Inferior parietal cortex (tissue), 1 donor: Measurements from ENCODE around the gene CST6.
"Not testable (repeated sequence)": the region's sequence is repeated elsewhere in the genome, so short reads cannot be mapped to it uniquely, and the experiment has no call there.

Source experiments
- DNase-seq: peaks from one replicate; pipeline ENCODE4 v3.0.0-alpha.2; 2016; ENCODE audit errors: extremely low spot score

The CST6 gene

GRCh38 chr11:65983589-65983987 is 28.2 kb upstream of the CST6 start:
- DNase-seq, result no peak

- DNase-seq, result no peak
Measured at GRCh38 chr11:65987336-65987735, 24.5 kb upstream of the CST6 start.

GRCh38 chr11:65988791-65989592 is 22.8 kb upstream of the CST6 start:
- peak; percentile 96 for DNase-seq

GRCh38 chr11:65992056-65992455 is 19.8 kb upstream of the CST6 start:
- DNase-seq, result no peak

- DNase-seq, result no peak
Measured at GRCh38 chr11:65997286-65997685, 14.5 kb upstream of the CST6 start.

GRCh38 chr11:66001942-66002647 is 9.7 kb upstream of the CST6 start, which contains the start of the genes BANF1 and EIF1AD:
Gene BANF1 (plus strand): TSS chr11:66002503. CDS start chr11:66003251, 748 bp downstream.
Gene EIF1AD (minus strand): TSS chr11:66002157. CDS start chr11:66000389, 1,768 bp downstream.
- DNase-seq, result peak; percentile 99

- DNase-seq, result peak; percentile 40
Measured at GRCh38 chr11:66002648-66003225, 9.1 kb upstream of the CST6 start.

GRCh38 chr11:66003291-66003690 is 8.5 kb upstream of the CST6 start:
- DNase-seq, result no peak

- no peak for DNase-seq
Measured at GRCh38 chr11:66004186-66004585, 7.6 kb upstream of the CST6 start.

- DNase-seq, result no peak
Measured at GRCh38 chr11:66006134-66006890, 5.5 kb upstream of the CST6 start.

GRCh38 chr11:66006891-66007176 is 5.0 kb upstream of the CST6 start:
- no peak for DNase-seq

- DNase-seq, result no peak
Measured at GRCh38 chr11:66007201-66007634, 4.6 kb upstream of the CST6 start.

- no peak for DNase-seq
Measured at GRCh38 chr11:66008095-66008467, 3.7 kb upstream of the CST6 start.

- DNase-seq, result no peak
Measured at GRCh38 chr11:66008468-66009101, 3.2 kb upstream of the CST6 start.

GRCh38 chr11:66010036-66010435 is 1.8 kb upstream of the CST6 start:
- DNase-seq, result not testable (repeated sequence)

- DNase-seq, result no peak
Measured at GRCh38 chr11:66011239-66011784, 496 bp upstream of the CST6 start.

GRCh38 chr11:66012371-66012945 is 650 bp downstream of the CST6 start:
- no peak for DNase-seq

- DNase-seq, result no peak
Measured at GRCh38 chr11:66012946-66013761, 1.3 kb downstream of the CST6 start.

- DNase-seq, result no peak
Measured at GRCh38 chr11:66013762-66014100, 1.9 kb downstream of the CST6 start.

- no peak for DNase-seq
Measured at GRCh38 chr11:66014804-66015453, 3.1 kb downstream of the CST6 start.
